NOMO-1 (cell line): ENCODE results near the gene GABRR3.

ENCODE experiments used
- DNase-seq, 2 experiments: peaks; one replicate each; lab custom pipeline; 2025; ENCODE audit not compliant: unreplicated experiment in 2 of 2; lab: John Stamatoyannopoulos, UW

Gene GABRR3

GRCh38 chr3:97959872-97960271 is 75.2 kb downstream of the GABRR3 start:
- DNase-seq = no peak

- no peak for DNase-seq
Observed at GRCh38 chr3:97958796-97959195, 76.3 kb downstream of the GABRR3 start.

- DNase-seq = no peak
Observed at GRCh38 chr3:97958396-97958795, 76.7 kb downstream of the GABRR3 start.

- no peak for DNase-seq
Observed at GRCh38 chr3:97957617-97958311, 77.4 kb downstream of the GABRR3 start.

GRCh38 chr3:97956051-97956450 is 79.1 kb downstream of the GABRR3 start:
- no peak for DNase-seq

DNA sequence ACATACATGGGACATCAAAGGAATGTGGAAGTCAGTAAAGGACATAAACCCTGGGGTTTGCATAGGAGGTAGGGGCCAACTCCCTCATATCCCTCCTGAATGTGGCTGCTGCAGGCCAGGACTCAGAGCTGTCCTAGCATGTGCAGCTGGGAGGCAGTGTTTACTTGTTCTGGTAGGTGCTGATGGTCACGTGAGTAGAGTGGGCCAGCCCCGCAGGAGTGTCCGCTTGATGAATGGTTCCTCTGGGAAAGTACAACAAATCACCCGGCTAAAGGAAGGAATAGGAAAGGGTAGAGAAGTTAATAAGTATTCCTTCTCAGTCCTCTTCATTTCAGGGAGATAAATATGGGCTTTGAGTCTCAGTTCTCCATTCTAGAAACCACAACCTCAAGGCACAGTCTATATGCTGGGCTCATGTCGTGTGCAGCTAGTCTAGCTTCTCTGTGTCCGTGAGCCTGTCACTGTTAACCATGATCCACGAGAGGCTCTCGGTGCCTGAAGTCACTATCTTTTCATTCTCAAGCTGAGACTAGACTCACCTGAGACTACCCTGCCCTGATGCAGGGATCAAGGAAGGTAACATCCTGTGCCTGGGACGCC is 80.8 kb downstream of the GABRR3 start:
- DNase-seq = peak in 1 of 2 experiments; percentile 32

DNA sequence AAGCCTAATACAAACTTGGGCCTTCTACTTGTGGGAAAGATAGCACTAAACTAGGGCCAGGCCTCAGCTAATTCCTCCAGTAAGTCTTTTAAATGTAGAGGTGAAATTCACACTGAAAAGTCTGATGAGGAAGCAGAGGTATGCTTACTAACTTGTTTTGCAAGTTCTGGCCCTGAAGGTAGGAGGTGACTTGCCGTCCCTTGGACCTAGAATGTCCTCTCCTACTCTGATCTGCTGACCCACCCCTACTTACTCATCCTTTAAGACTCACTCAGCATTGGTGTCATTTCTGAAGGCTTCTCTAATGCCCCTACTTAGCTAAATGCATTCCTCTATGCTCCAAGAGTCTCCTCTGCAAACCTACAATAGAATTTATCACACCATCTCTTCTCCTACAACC is 82.2 kb downstream of the GABRR3 start:
- no peak for DNase-seq

DNA sequence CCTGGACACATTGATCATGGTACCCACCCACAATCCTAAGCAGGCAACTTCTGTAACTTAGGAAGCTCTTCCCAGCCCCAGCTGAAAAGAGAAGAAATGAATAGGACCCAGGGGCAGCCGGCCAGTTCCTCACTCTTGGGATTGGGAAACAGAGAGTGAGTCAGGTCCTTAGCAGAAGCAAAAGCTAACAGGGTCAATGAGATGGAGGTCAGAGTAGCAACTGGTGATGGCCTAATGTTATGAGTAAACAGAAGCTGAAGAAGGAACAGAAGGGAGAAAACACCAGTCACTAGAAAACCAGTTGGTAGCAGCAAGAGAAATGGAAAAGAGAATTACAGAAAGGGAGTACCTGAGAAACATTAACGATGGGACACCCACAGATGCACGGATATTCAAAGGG is 82.8 kb downstream of the GABRR3 start:
- peak in 1 of 2 experiments; percentile 6 for DNase-seq

- DNase-seq = no peak
Observed at GRCh38 chr3:97950360-97950759, 84.8 kb downstream of the GABRR3 start.

DNA sequence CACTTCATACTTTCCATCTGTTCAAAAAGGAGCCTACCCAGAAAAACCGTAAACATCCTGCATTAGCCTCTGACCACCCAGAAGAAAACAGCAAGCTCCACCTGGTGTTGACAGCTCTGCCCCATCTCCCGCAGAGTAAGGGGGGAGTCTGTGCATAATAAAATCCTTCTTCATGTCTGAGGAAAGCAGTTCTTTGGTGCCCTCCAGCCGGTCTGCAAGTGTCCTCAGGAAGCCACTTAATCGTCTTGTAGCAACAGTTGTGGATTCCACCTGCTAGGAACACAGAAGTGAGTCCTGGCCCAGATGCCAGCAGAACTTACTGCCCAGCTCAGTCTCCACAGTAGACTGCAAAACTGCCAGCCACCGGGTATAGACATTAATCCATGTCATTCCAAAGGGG is 85.4 kb downstream of the GABRR3 start:
- DNase-seq = no peak

DNA sequence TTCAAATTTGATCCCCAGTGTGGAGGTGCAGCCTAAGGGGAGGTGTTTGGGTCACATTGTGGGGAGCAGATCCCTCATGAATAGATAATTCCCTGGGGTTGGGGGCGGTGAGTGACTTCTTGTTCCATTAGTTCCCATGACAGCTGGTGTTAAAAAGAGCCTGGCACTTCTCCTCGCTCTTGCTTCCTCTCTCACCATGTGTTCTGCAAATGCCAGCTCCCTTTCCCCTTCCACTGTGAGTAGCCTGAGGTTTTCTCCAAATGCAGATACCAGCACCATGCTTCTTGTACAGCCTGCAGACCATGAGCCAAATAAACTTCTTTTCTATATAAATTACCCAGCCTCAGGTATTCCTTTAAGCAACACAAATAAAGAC is 86.0 kb downstream of the GABRR3 start:
- DNase-seq = no peak

DNA sequence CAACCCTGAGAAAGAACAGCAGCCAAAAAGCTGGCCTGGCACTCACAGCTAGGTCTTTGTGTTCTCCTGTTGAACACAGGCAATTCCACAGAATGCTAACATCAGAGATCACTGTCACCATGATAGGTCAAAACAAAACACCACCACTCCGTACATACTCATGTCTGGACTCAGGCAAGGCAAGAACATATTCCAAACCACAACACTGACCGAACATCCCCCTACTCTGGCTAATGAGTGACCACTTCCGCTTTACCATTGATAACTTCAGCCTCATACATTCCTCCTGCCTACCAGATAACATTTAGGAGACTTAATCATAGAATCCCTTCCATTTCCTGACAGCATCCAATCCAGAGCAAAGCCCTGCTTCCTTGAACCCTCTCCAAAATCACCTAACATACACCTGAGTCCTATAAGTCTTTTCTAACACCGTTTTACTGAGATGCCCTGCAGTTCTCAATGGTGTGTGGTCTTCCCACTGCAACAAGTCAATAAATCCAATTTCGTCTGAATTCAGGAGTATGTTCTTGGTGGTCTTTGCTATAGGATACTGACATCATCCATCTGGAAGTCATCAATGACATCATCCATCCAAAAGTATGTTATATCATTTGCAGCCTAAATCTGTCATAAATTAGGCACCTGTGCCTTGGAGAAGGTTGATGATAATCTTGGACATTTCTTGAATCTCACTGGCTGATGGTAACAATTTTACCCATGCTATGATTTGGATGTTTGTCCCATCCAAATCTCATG is 86.6 kb downstream of the GABRR3 start:
- DNase-seq = no peak

GRCh38 chr3:97942801-97943546 is 92.1 kb downstream of the GABRR3 start:
- no peak for DNase-seq

GRCh38 chr3:97940034-97940433 is 95.1 kb downstream of the GABRR3 start:
- DNase-seq = peak in 1 of 2 experiments; percentile 5

GRCh38 chr3:97939401-97939800 is 95.7 kb downstream of the GABRR3 start:
- DNase-seq = no peak

DNA sequence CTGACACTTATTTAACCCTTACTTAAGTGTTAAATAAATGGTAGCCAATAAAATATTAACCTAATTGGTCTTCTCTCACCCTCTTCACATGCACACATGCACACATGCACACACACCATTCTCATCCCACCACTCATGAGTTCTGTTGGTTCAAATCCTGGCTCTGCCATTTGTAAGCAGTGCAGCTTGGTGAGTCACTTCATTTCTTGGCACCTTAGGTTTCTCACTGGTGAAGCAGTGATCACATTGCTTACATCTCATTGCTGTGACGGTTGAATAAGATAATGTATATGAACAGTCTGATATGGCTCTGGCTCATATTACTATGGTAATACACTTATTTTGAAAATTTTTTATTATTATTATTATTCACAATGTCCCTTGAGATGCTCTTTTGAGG is 96.7 kb downstream of the GABRR3 start:
- DNase-seq = no peak

DNA sequence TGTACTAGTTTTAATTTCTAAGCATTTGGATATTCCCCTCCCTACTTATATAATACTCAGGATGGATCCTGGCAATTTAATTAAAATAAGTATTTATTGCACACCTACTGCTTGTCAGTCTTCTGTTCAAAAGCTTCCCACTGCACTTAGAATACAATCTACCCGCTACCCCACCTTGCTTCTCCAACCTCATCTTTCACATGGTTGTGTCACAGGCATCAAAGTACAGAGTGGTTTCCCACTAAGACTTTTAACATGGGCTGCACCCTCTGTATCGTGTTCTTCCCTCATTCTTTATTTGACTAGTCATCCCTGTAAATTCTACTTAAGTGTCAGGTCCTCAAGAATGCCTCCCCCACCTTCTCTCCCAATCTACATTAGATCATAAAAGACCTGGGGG is 97.9 kb downstream of the GABRR3 start:
- no peak for DNase-seq

DNA sequence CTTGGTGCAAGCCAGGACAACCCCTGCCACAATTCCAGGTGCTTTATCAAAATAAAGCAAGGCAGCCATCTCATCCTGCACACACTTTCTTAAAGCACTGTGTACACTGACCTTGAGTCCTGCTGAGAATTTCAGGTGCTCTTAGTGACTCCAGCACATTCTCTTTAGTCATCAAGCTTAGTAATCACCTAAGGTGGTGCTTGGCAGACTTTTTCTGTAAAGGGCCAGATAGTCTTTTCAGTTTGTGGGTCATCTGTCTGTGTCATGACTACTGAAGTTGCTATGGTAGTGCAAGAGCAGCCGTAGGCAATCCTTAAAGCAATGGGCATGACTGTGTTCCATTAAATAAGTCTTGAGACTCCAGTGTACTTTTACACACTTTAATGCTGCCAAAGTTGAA is 99.3 kb downstream of the GABRR3 start:
- no peak for DNase-seq
